Nephron progenitor cell (in vitro differentiated cells): ENCODE measurements around the gene GPN3.

Experiments
- DNase-seq: peaks from one replicate; pipeline ENCODE4 v3.0.0; 2021
- H3K27ac Mint-ChIP-seq: 2 replicates; pipeline ENCODE4 v1.8.0; 2021; ENCODE audit warnings: mild to moderate bottlenecking, moderate library complexity, mixed read lengths
- H3K27me3 Mint-ChIP-seq: 2 replicates; pipeline ENCODE4 v1.8.0; 2021; ENCODE audit warnings: mild to moderate bottlenecking, low read depth, mixed read lengths; ENCODE audit not compliant: poor library complexity
- H3K36me3 Mint-ChIP-seq: 2 replicates; pipeline ENCODE4 v1.8.0; 2021; ENCODE audit warnings: low read depth, mixed read lengths
- H3K4me1 Mint-ChIP-seq: 2 replicates; pipeline ENCODE4 v1.8.0; 2021; ENCODE audit warnings: mixed read lengths
- H3K4me3 Mint-ChIP-seq: 2 replicates; pipeline ENCODE4 v1.8.0; 2021; ENCODE audit warnings: mild to moderate bottlenecking, moderate library complexity, mixed read lengths
- H3K9me3 Mint-ChIP-seq: 2 replicates; pipeline ENCODE4 v1.8.0; 2021; ENCODE audit warnings: mild to moderate bottlenecking, moderate library complexity, mixed read lengths
- CTCF ChIP-seq: fragments of 200-600 bp; sonication (generic); IDR thresholded peaks from 2 replicates; pipeline ENCODE4 v1.5.0; 2021; ENCODE audit warnings: antibody characterized with exemption

Gene GPN3

GRCh38 chr12:110453569-110454296 lies 14.3 kb downstream of the GPN3 start:
- TF ChIP-seq CTCF = no peak
- no peak overlapping the region for H3K27ac Mint-ChIP-seq
- H3K27me3 Mint-ChIP-seq = peaks cover 3% of the 10 kb centered on the region
- H3K36me3 Mint-ChIP-seq = peaks cover 36% of the 10 kb centered on the region
- no peak overlapping the region for H3K4me3 Mint-ChIP-seq
- H3K9me3 Mint-ChIP-seq = no peaks in the 10 kb centered on the region
- DNase-seq = no peak
- H3K4me1 Mint-ChIP-seq = peaks cover 16% of the 10 kb centered on the region

GRCh38 chr12:110451263-110451662 lies 16.8 kb downstream of the GPN3 start:
- H3K27ac Mint-ChIP-seq = peak overlapping the region; percentile 87
- no peak for DNase-seq
- H3K9me3 Mint-ChIP-seq = no peaks in the 10 kb centered on the region
- no peak for TF ChIP-seq CTCF
- peaks cover 45% of the 10 kb centered on the region for H3K36me3 Mint-ChIP-seq
- H3K4me3 Mint-ChIP-seq = peak overlapping the region; percentile 45
- H3K27me3 Mint-ChIP-seq = peaks cover 3% of the 10 kb centered on the region
- H3K4me1 Mint-ChIP-seq = peaks cover 21% of the 10 kb centered on the region

GRCh38 chr12:110449799-110450497 lies 18.1 kb downstream of the GPN3 start, which contains the start of gene ARPC3:
ARPC3 (minus strand) TSS chr12:110450337; CDS start chr12:110450260, 77 bp downstream.
- peak; percentile 73 for TF ChIP-seq CTCF
- peak within 1 kb of the TSS; percentile 100 for H3K4me3 Mint-ChIP-seq
- H3K4me1 Mint-ChIP-seq = peaks cover 21% of the 10 kb centered on the region
- peaks cover 3% of the 10 kb centered on the region for H3K27me3 Mint-ChIP-seq
- DNase-seq = peak; percentile 92
- H3K27ac Mint-ChIP-seq = peak within 1 kb of the TSS; percentile 99
- H3K36me3 Mint-ChIP-seq = peaks cover 46% of the 10 kb centered on the region
- H3K9me3 Mint-ChIP-seq = no peaks in the 10 kb centered on the region

GRCh38 chr12:110444455-110444854 lies 23.6 kb downstream of the GPN3 start:
- Mint-ChIP-seq H3K4me3 (no peak overlapping the region), H3K9me3 (no peaks in the 10 kb centered on the region), H3K4me1 (peaks cover 13% of the 10 kb centered on the region), H3K27me3 (no peaks in the 10 kb centered on the region), H3K36me3 (peaks cover 50% of the 10 kb centered on the region), H3K27ac (no peak overlapping the region)
- no peak for DNase-seq
- TF ChIP-seq CTCF = no peak

GRCh38 chr12:110436231-110436630 lies 31.8 kb downstream of the GPN3 start:
- Mint-ChIP-seq H3K4me3 (no peak overlapping the region), H3K4me1 (no peaks in the 10 kb centered on the region), H3K27ac (no peak overlapping the region), H3K36me3 (peaks cover 64% of the 10 kb centered on the region), H3K9me3 (no peaks in the 10 kb centered on the region), H3K27me3 (no peaks in the 10 kb centered on the region)
- TF ChIP-seq CTCF = no peak
- no peak for DNase-seq
